GM12864 (cell line): ENCODE results near the gene TCP11L2.

ENCODE experiments used
- DNase-seq: peaks from one replicate; pipeline ENCODE4 v3.0.0-alpha.2; 2011; ENCODE audit warnings: low read depth
- H3K4me3 ChIP-seq: 2 replicates; pipeline ENCODE4 v1.5.1; 2011; ENCODE audit warnings: mild to moderate bottlenecking, low read depth, low read length, control low read depth
- CTCF ChIP-seq: IDR thresholded peaks from 2 replicates; pipeline ENCODE4 v1.5.1; 2011; ENCODE audit warnings: low read depth, mild to moderate bottlenecking, moderate library complexity, low read length, control low read depth, inconsistent platforms; ENCODE audit errors: missing control alignments

TCP11L2 gene

GRCh38 chr12:106357549-106358395, 55.2 kb downstream of the TCP11L2 start, which contains the start of gene POLR3B:
TSS of gene POLR3B (plus strand) at chr12:106357748. CDS start at chr12:106357880, 132 bp downstream.
- DNase-seq, result peak; percentile 89
- TF ChIP-seq CTCF, result peak; percentile 85
- peak within 1 kb of the TSS; percentile 99 for H3K4me3 ChIP-seq

- DNase-seq, result no peak
- H3K4me3 ChIP-seq, result peak overlapping the region; percentile 99
- TF ChIP-seq CTCF, result no peak
Observed at GRCh38 chr12:106358396-106359241, 56.1 kb downstream of the TCP11L2 start.

GRCh38 chr12:106359646-106360399, 57.3 kb downstream of the TCP11L2 start:
- DNase-seq, result no peak
- H3K4me3 ChIP-seq, result no peak overlapping the region
- no peak for TF ChIP-seq CTCF

- no peak for DNase-seq
- TF ChIP-seq CTCF, result no peak
- no peak overlapping the region for H3K4me3 ChIP-seq
Observed at GRCh38 chr12:106360400-106360994, 58.0 kb downstream of the TCP11L2 start.

GRCh38 chr12:106362971-106363370, 60.4 kb downstream of the TCP11L2 start:
- TF ChIP-seq CTCF, result no peak
- no peak overlapping the region for H3K4me3 ChIP-seq
- DNase-seq, result no peak

GRCh38 chr12:106364261-106364660, 61.7 kb downstream of the TCP11L2 start:
- no peak overlapping the region for H3K4me3 ChIP-seq
- DNase-seq, result no peak
- no peak for TF ChIP-seq CTCF
